ENCODE measurements around the gene GALNT2.

Gene GALNT2

DNA sequence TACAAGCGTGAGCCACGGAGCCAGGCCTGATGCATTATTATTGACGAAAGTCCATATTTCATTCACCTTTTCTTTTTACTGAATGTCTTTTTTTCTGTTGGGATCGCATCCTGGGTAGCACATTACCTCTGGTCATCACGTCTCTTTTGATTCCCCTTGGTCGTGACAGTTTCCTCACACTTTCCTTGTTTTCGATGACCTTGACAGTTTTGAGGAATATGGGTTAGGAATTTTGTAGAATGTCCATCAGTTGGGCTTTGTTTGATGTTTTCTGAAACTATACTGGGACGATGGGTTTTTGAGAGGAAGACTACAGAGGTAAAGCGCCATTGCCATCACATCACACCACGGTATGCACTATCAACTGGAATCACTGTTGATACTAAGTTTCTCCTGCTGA, 26.6 kb upstream of the GALNT2 start:
- in situ Hi-C loops (cut with HindIII; ENCODE audit: low sequenced_read_pairs): no loop called here
- DNase-seq (ENCODE audit: low read depth): no peak
- TF ChIP-seq CTCF (IDR thresholded peaks at IDR 0.05; ENCODE audit: low read depth, low read length, missing control alignments): no peak
- H3K4me3 ChIP-seq (ENCODE audit: low read depth, low read length): no peak overlapping the region

- no peak for DNase-seq (ENCODE audit: low read depth)
- TF ChIP-seq CTCF (IDR thresholded peaks at IDR 0.05; ENCODE audit: low read depth, low read length, missing control alignments): no peak
- in situ Hi-C loops (cut with HindIII; ENCODE audit: low sequenced_read_pairs): no loop called here
- no peak overlapping the region for H3K4me3 ChIP-seq (ENCODE audit: low read depth, low read length)
Measured at GRCh38 chr1:230043081-230043480, 24.0 kb upstream of the GALNT2 start.

DNA sequence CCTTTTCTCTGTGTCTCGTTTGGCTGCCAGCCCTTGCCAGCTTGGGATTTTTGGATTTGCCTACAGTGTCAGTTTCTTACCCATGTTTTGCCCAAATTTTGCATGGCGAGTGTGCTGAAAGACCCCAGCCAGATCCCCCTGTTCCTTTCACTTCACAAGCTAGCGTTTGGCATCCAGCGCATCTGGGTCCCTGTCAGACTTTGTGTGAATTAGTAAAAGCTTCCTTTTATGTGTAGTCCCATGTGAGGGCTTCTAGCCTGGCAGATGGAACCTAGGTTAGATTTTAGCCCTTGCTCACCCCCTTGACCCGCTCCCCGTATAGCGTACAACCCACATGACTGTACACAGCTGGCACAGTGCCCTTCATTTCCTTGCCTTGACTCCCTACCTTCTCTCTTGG, 22.3 kb upstream of the GALNT2 start:
- no peak for TF ChIP-seq CTCF (IDR thresholded peaks at IDR 0.05; ENCODE audit: low read depth, low read length, missing control alignments)
- DNase-seq (ENCODE audit: low read depth): no peak
- in situ Hi-C loops (cut with HindIII; ENCODE audit: low sequenced_read_pairs): no loop called here
- H3K4me3 ChIP-seq (ENCODE audit: low read depth, low read length): no peak overlapping the region

GRCh38 chr1:230047114-230047865, 19.7 kb upstream of the GALNT2 start:
- in situ Hi-C loops (cut with HindIII; ENCODE audit: low sequenced_read_pairs): no loop called here
- H3K4me3 ChIP-seq (ENCODE audit: low read depth, low read length): no peak overlapping the region
- no peak for TF ChIP-seq CTCF (IDR thresholded peaks at IDR 0.05; ENCODE audit: low read depth, low read length, missing control alignments)
- no peak for DNase-seq (ENCODE audit: low read depth)

DNA sequence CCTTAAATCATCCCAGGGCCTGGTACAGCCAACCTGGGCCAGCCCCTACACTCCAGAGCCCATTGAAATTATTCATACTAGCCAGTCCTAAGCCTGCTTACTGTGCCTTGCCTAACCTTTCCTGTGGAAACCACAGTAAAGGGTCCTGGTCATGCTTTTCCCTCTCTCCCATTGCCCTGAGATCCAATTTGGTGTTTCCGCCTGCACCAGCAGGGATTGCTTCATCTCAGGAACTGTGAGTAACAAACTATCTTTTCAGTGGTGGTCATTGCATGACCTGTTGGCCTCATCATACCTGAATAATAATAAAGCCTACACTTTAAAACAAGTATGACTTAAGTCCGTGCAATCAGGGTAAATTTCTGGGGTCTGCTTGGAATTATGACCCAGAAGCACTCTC, 18.7 kb upstream of the GALNT2 start:
- in situ Hi-C loops (cut with HindIII; ENCODE audit: low sequenced_read_pairs): no loop called here
- H3K4me3 ChIP-seq (ENCODE audit: low read depth, low read length): no peak overlapping the region
- no peak for DNase-seq (ENCODE audit: low read depth)
- no peak for TF ChIP-seq CTCF (IDR thresholded peaks at IDR 0.05; ENCODE audit: low read depth, low read length, missing control alignments)

DNA sequence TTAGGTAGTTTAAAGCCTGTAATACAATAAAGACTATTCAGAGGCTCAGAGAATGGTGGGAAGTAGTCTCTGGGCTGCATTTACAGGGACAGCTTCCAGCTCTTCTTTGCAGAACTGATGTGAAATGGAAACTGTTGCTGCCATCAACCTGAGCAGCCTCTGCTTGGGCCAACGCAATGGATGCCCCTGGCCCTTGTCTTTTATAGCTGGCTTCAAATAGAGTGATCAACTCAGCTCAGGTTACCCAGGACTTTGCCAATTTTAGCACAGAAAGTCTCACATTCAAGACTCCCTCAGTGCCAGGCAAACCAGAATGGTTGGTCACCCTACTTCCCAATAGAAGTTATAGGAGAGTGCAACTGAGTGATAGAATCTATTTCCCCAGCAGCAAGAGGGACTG, 18.1 kb upstream of the GALNT2 start:
- no peak overlapping the region for H3K4me3 ChIP-seq (ENCODE audit: low read depth, low read length)
- no peak for TF ChIP-seq CTCF (IDR thresholded peaks at IDR 0.05; ENCODE audit: low read depth, low read length, missing control alignments)
- DNase-seq (ENCODE audit: low read depth): no peak
- in situ Hi-C loops (cut with HindIII; ENCODE audit: low sequenced_read_pairs): no loop called here
